ENCODE results near the gene PSORS1C1.
A peak's percentile ranks its signal among the peaks of the same experiment; 100 is the strongest.

PSORS1C1 gene

DNA sequence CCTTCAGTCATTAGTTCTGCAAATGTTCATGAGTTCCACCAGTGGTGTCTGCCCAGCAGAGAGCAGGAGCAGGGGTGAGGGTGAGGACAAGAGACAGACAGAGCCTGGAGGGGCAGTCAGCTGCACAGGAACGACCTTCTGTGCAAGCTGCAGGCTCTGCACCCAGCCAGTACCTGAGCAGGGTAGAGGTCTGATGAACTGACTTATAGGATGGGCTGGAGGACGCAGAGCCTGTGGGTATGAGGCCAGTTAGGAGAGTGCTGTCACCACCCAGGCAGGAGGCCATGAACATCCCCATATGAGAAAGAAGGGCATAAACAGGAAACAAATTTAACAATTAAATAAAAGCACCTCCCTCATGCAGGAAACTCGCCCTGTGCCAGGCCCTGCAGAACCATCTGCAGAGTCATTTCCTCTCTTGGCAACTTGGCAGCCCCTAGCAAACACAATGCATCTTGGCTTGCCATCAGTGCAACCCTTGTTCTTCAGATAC lies 20.2 kb upstream of the PSORS1C1 start:
- DNase-seq (ENCODE audit: low spot score) (no peak), FAIRE-seq (no peak)

DNA sequence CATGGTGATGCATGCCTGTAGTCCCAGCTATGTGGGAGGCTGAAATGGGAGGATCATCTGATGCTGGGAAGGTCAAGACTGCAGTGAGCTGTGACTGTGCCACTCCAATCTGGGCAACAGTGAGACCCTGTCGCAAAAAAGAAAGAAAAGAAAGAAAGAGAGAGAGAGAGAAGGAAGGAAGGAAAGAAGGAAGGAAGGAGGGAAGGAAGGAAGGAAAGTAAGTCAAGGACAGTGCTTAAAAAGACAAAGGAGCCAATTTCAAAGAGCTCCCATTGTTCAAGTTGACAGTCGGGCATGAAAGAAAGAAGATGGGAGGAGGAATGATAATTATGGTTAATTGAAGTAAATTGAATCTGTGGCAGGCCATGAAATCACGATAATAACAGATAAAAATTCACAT lies 18.4 kb upstream of the PSORS1C1 start:
- FAIRE-seq (no peak), DNase-seq (ENCODE audit: low spot score) (no peak)

- DNase-seq (ENCODE audit: low spot score) = no peak
- FAIRE-seq = no peak
Observed at GRCh38 chr6:31096656-31097055, 17.9 kb upstream of the PSORS1C1 start.

DNA sequence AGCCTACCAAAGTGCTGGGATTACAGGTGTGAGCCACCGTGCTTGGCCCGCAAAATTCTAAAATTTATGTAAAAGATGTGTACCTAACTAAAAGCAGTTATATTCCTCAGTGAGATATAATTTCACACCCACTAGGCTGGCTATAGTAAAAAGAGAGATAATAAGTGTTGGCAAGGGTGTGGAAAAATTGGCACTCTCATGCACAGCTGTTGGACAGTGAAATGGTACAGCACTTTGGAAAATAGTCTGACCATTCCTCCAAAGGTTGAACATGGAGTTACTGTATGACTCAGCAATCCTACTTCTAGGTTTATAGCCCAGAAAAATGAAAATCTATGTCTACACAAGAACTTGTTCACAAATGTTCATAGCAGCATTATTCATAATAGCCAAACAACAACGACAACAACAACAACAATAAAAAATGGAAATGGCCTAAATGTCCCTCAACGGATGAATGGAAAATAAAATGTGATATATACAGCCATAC lies 16.1 kb upstream of the PSORS1C1 start:
- FAIRE-seq (no peak), DNase-seq (ENCODE audit: low spot score) (no peak)

DNA sequence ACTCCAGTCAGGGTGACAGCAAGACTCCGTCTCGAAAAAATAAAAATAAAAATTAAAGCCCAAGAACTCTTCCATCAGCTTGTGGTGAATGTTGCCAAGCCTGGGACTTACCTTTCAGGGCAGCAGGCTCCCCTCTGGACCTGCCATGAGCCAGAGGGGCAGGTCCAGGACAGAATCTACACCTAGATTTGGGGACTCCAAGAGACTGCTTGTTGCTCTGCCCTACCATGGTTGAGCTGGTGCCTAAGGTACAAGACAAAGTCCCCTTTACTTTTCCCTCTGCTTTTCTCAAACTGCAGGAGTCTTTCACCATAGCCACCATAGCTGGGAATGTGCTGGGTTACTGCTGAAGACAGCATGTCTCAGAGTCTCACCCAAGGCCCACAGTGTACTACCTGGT lies 11.5 kb upstream of the PSORS1C1 start:
- DNase-seq (ENCODE audit: low spot score) (no peak), FAIRE-seq (no peak)

GRCh38 chr6:31107052-31107451 lies 7.5 kb upstream of the PSORS1C1 start:
- DNase-seq (ENCODE audit: low spot score) (no peak), FAIRE-seq (no peak)

DNA sequence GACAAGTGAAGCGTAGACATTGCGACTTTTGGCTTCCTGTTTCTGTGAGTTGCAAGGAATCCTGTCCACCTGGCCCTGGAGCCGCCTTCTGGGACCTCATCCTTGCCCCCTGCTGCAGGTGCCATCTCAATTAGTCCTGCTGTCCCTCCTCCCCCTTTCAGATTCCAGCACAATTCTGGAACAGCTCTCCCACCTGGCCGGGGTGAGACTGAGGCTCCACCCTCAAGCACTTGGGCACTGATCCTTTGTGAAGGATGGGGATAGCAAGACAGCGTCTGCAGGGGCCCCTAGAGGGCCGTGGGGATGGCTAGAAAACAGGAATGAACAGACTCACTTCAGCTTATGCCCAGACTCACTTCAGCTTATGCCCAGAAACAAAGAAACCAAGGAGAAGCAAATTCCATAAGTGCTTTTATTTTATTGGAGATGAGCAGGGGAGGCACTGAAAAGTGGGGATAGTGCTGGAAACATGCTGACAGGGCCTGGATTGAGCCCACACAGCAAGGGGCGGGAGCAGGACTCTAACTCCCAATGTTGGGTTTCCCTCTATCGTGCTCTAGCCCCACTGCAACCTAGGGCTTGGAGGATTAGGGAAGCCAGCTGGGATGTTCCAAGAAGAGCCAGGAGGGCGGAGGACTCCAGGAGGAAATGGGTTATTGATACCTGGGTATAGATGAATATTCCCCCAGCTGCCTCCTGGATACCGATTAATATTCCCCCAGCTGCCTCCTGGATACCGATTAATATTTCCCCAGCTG lies 3.6 kb upstream of the PSORS1C1 start:
- DNase-seq (ENCODE audit: low spot score) = no peak
- no peak for FAIRE-seq

DNA sequence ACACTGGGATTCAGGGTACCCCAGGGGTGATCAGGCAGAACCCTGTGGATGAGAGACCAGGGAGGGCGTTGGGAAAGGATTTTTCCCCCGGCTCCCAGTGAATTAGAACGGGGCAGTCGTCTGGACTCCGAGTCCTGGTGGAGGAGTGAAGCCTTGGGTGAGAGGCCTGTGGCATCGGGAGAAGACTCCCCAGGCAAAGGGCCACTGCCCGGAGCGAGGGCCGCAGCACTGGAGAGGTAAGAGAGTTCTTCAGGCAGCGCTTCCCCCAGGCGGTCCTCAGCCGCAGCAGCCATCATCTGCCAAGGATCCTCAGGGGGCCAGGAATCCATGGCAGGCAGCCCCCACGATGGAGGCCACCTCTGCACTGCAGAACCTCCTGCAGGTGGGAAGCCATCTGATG lies 2.9 kb upstream of the PSORS1C1 start:
- DNase-seq (ENCODE audit: low spot score) (no peak), FAIRE-seq (no peak)

DNA sequence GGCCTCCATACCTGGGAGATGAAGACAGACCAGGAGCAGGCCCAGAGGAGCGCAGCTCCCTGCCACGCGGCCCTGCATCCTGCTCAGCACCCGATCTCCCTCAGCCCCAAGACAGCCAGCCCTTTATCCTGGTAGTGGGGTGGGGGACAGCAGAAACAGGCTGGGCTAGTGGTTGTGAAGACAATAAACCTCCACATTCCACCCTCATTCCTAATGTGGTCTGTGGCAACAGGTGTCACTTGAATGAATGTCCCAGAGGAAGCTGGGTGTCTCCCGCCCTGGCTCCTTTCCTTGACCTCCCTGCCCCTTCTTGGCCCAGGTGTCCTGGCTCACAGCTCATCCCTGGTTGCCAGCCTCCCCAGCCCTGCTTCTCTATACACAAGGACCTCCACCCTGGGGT lies 2.1 kb upstream of the PSORS1C1 start, which contains the start of gene C6orf15:
Gene C6orf15 (minus strand): TSS at position 98 of the 400 bp plus-strand sequence. CDS start 20 bp downstream, at position 78.
- FAIRE-seq = peak; percentile 27
- DNase-seq (ENCODE audit: low spot score) = peak; percentile 54

DNA sequence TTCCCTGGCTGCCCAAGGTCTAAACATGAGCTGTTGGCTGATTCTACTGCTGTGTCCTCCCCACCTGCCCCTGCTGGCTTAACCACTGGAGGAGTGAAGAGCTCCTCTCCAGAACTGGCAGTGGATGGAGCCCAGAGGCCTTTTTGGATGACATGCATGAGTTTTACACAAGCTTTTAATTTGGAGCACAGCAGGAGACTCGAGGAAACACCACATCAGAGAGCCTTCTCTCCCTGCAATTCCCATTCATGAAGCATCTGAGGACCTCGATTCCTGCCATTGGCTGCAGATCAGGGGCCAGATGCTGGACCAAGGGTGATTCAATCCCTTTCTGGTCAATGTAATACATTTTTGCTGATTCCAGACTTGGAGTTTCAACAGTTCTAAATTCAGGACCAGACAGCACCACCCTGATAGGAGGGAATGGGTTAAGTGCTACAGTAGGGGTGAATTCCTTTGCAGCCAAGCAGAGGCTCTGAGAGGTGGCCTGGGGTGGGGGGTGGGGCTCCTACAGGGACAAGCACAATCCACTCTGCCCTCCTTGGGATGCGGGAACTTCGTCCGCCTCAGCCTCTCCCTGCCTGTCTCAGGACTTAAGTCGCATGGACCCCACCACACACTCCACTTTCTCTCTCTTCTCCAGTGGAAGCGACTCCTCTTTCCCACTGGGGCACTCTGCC lies 599 bp upstream of the PSORS1C1 start:
- DNase-seq (ENCODE audit: low spot score) (peak; percentile 60), FAIRE-seq (no peak)

- DNase-seq (ENCODE audit: low spot score) (peak; percentile 67), FAIRE-seq (peak; percentile 66)
Observed at GRCh38 chr6:31114970-31115849, 610 bp downstream of the PSORS1C1 start.

DNA sequence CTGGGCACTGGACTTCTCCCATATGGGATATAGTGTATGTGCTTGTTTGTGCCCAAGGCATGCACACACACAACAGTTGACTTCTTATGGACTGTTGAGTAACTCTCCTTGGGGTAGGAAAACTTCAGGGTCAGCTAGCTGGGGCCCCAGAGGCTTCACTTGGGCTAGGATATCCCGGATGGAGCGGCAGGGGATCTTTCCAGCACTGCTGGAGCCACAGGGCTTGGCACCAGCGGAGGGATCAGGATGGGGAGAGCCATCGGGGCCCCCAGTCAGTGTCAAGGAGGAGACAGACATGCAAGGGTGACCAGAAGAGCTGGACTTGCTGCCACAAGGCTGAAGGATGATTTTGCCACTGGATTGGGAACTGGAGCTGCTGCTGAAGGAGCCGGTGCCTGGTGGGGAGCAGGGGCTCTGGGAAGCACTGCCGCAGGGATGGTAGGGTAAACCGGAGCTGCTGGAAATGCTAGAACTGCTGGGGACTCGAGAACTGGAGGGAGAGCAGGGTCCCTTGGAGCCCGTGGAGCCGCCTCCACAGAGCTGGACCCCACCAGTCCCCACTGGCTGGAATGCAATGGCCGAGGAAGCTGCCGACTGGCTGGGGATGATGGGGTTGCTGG lies 1.5 kb downstream of the PSORS1C1 start:
- no peak for FAIRE-seq
- DNase-seq (ENCODE audit: low spot score) = no peak

- FAIRE-seq = no peak
- no peak for DNase-seq (ENCODE audit: low spot score)
Observed at GRCh38 chr6:31116661-31117385, 2.2 kb downstream of the PSORS1C1 start.

GRCh38 chr6:31118178-31118577 lies 3.6 kb downstream of the PSORS1C1 start:
- DNase-seq (ENCODE audit: low spot score) (no peak), FAIRE-seq (no peak)

DNA sequence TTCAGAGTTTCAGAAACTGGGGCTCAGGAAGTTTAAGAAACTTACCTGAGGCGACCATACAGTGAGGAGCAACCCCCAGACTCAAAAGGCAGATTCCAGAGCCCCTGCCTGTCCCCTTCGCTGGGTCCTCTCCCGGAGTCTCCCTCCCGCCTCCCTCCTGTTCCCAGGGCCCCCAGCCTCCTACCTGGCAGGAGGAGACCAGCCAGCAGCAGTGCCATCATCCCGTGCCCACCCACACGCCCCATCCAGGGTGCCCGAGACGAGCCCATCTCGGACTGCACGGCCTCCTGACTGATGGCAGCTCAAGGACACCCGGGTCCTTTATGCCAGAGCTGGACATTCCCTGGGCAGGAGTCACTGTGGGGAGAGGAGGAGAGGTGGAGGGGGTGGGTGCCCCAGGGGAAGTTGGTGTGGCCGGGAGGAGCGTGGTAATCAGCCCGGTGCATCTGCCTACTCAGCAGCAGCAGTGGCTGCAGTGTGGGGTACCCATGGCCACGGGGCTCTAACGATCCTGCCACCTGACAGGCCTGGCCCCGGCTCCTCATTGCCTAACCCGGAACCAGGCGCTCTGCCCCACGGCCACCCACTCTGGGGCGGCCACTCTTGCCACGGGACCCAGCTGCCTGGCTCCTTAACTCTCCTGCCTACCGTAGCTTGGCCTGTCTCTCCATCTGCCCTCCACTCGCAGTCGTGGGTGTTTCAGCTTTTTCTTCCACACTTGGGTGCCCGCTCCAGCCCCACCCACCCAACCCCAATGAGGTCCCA lies 5.7 kb downstream of the PSORS1C1 start, which contains the start of gene CDSN:
Gene CDSN (minus strand): TSS at position 296 of the 765 bp plus-strand sequence. CDS start 27 bp downstream, at position 269.
- FAIRE-seq = no peak
- no peak for DNase-seq (ENCODE audit: low spot score)

GRCh38 chr6:31121131-31121790 lies 6.7 kb downstream of the PSORS1C1 start:
- DNase-seq (ENCODE audit: low spot score) (no peak), FAIRE-seq (no peak)

GRCh38 chr6:31122791-31123706 lies 8.4 kb downstream of the PSORS1C1 start:
- FAIRE-seq = peak; percentile 84

GRCh38 chr6:31125162-31125561 lies 10.6 kb downstream of the PSORS1C1 start:
- FAIRE-seq (no peak), DNase-seq (ENCODE audit: low spot score) (peak; percentile 64)

More at GRCh38 chr6:31122791-31123706, 8.4 kb downstream of the PSORS1C1 start:
- DNase-seq (ENCODE audit: low spot score) = peak; percentile 85
